CD4-positive, alpha-beta T cell treated with Interleukin-12 subunit alpha and Interleukin-12 subunit beta, for 1 hour (primary cell): Measurements from ENCODE around the gene PTPRD.
"Not testable (repeated sequence)": the region's sequence is repeated elsewhere in the genome, so short reads cannot be mapped to it uniquely, and the experiment has no call there.

Source experiments
- DNase-seq: peaks from one replicate; pipeline ENCODE4 v3.0.0-alpha.2; 2020

PTPRD gene

GRCh38 chr9:9560382-9561035 lies 1052.3 kb downstream of the PTPRD start:
- no peak for DNase-seq

GRCh38 chr9:9558907-9559306 lies 1053.9 kb downstream of the PTPRD start:
- no peak for DNase-seq

- DNase-seq = no peak
Observed at GRCh38 chr9:9557804-9558334, 1054.9 kb downstream of the PTPRD start.

- DNase-seq = no peak
Observed at GRCh38 chr9:9556865-9557803, 1055.7 kb downstream of the PTPRD start.

GRCh38 chr9:9552665-9553064 lies 1060.1 kb downstream of the PTPRD start:
- DNase-seq = no peak

- DNase-seq = no peak
Observed at GRCh38 chr9:9538766-9539165, 1074.0 kb downstream of the PTPRD start.

GRCh38 chr9:9538356-9538755 lies 1074.4 kb downstream of the PTPRD start:
- DNase-seq = no peak

GRCh38 chr9:9536523-9536922 lies 1076.3 kb downstream of the PTPRD start:
- no peak for DNase-seq

GRCh38 chr9:9523476-9524139 lies 1089.2 kb downstream of the PTPRD start:
- DNase-seq = no peak

- DNase-seq = no peak
Observed at GRCh38 chr9:9522406-9522805, 1090.4 kb downstream of the PTPRD start.

GRCh38 chr9:9521033-9521779 lies 1091.6 kb downstream of the PTPRD start:
- no peak for DNase-seq

GRCh38 chr9:9504869-9505268 lies 1107.9 kb downstream of the PTPRD start:
- DNase-seq = no peak

GRCh38 chr9:9499546-9499945 lies 1113.3 kb downstream of the PTPRD start:
- no peak for DNase-seq

- DNase-seq = no peak
Observed at GRCh38 chr9:9498846-9499245, 1114.0 kb downstream of the PTPRD start.

- no peak for DNase-seq
Observed at GRCh38 chr9:9498128-9498527, 1114.7 kb downstream of the PTPRD start.

GRCh38 chr9:9494336-9494735 lies 1118.5 kb downstream of the PTPRD start:
- DNase-seq = no peak

- DNase-seq = no peak
Observed at GRCh38 chr9:9492506-9492905, 1120.3 kb downstream of the PTPRD start.

- no peak for DNase-seq
Observed at GRCh38 chr9:9489183-9489582, 1123.6 kb downstream of the PTPRD start.

- DNase-seq = no peak
Observed at GRCh38 chr9:9483175-9483574, 1129.6 kb downstream of the PTPRD start.

GRCh38 chr9:9478741-9479140 lies 1134.1 kb downstream of the PTPRD start:
- no peak for DNase-seq

- no peak for DNase-seq
Observed at GRCh38 chr9:9469271-9469670, 1143.5 kb downstream of the PTPRD start.

- DNase-seq = not testable (repeated sequence)
Observed at GRCh38 chr9:9441874-9442273, 1170.9 kb downstream of the PTPRD start.

- DNase-seq = no peak
Observed at GRCh38 chr9:9437641-9438040, 1175.2 kb downstream of the PTPRD start.
